Smooth muscle cell (in vitro differentiated cells): ENCODE measurements around the gene MAK. TPM values are rescaled to one million over a fixed set of nuclear protein-coding genes. Genes with fewer than 3 reads are reported as not detected.
"Not testable (repeated sequence)": the region's sequence is repeated elsewhere in the genome, so short reads cannot be mapped to it uniquely, and the experiment has no call there.

ENCODE experiments used
- DNase-seq: peaks from one replicate; lab custom pipeline; 2025; ENCODE audit not compliant: unreplicated experiment; lab: John Stamatoyannopoulos, UW
- H2AFZ ChIP-seq: fragments of 200-600 bp; sonication (generic); 2 replicates; pipeline ENCODE4 v1.6.0; 2016; ENCODE audit warnings: antibody characterized with exemption, low read depth, mild to moderate bottlenecking
- H3F3A ChIP-seq: fragments of 200-600 bp; sonication (generic); 2 replicates; pipeline ENCODE4 v1.6.0; 2017; ENCODE audit warnings: antibody characterized with exemption, low read depth
- H3K27ac ChIP-seq: fragments of 200-600 bp; sonication (generic); 2 replicates; pipeline ENCODE4 v1.5.1; 2016; ENCODE audit warnings: low read depth, mild to moderate bottlenecking
- H3K27me3 ChIP-seq: fragments of 200-600 bp; sonication (generic); 2 replicates; pipeline ENCODE4 v1.6.1; 2016; ENCODE audit warnings: low read depth, mild to moderate bottlenecking
- H3K36me3 ChIP-seq: fragments of 200-600 bp; sonication (generic); 2 replicates; pipeline ENCODE4 v1.5.1; 2016; ENCODE audit warnings: low read depth
- H3K4me1 ChIP-seq: fragments of 200-600 bp; sonication (generic); 2 replicates; pipeline ENCODE4 v1.5.1; 2016; ENCODE audit warnings: low read depth
- H3K4me2 ChIP-seq: fragments of 200-600 bp; sonication (generic); 2 replicates; pipeline ENCODE4 v1.6.0; 2016; ENCODE audit warnings: mild to moderate bottlenecking
- H3K4me3 ChIP-seq: fragments of 200-600 bp; sonication (generic); 2 replicates; pipeline ENCODE4 v1.5.1; 2016; ENCODE audit warnings: mild to moderate bottlenecking
- H3K79me2 ChIP-seq: fragments of 200-600 bp; sonication (generic); 2 replicates; pipeline ENCODE4 v1.6.0; 2016; ENCODE audit warnings: low read depth, mild to moderate bottlenecking
- H3K9ac ChIP-seq: fragments of 200-600 bp; sonication (generic); 2 replicates; pipeline ENCODE4 v1.6.0; 2016; ENCODE audit warnings: low read depth
- H3K9me3 ChIP-seq: fragments of 200-600 bp; sonication (generic); replicated peaks from 2 replicates; pipeline ENCODE4 v1.5.1; 2016; ENCODE audit warnings: low read depth
- H4K20me1 ChIP-seq: fragments of 200-600 bp; sonication (generic); 2 replicates; pipeline ENCODE4 v1.6.0; 2016; ENCODE audit warnings: low read depth
- CTCF ChIP-seq: fragments of 200-600 bp; sonication (generic); IDR thresholded peaks from 2 replicates; pipeline ENCODE4 v1.5.1; 2017; ENCODE audit warnings: borderline replicate concordance, mild to moderate bottlenecking, antibody characterized with exemption; ENCODE audit not compliant: insufficient read depth, poor library complexity, severe bottlenecking
- WGBS: methylation state at CpG from one replicate; pipeline ENCODE4 v1.1.7; 2016; ENCODE audit warnings: low lambda C conversion rate; 5-methylcytosine and 5-hydroxymethylcytosine counted together
- polyA plus RNA-seq: library from polyadenylated mRNA; unstranded; fragments of >200 nt; fragmentation: Nextera tagmentation; extraction: Ambion mirVana; gene quantifications from 2 replicates; pipeline ENCODE4 v1.2.1, GENCODE V29; 2016
- total RNA-seq: library from RNA; depleted of rRNA; stranded (reverse); fragments of >200 nt; gene quantifications from 2 replicates; pipeline ENCODE4 v1.2.3, GENCODE V29; 2014

The MAK gene
- total and polyA plus RNA-seq, 2 experiments from 2014 or later, result 0.07 TPM; not detected in 1

GRCh38 chr6:10861086-10861485, 22.7 kb upstream of the MAK start:
- Histone ChIP-seq H2AFZ (no peak overlapping the region), H4K20me1 (no peaks in the 10 kb centered on the region), H3K36me3 (no peaks in the 10 kb centered on the region), H3K4me3 (no peak overlapping the region), H3K9me3 (no peaks in the 10 kb centered on the region), H3K27ac (no peak overlapping the region), H3K9ac (no peak overlapping the region), H3K4me1 (no peaks in the 10 kb centered on the region), H3F3A (no peaks in the 10 kb centered on the region), H3K79me2 (no peaks in the 10 kb centered on the region), H3K27me3 (no peaks in the 10 kb centered on the region), H3K4me2 (no peak overlapping the region)
- no peak for DNase-seq
- 95% methylated on average over 2 of the region's 2 CpGs for WGBS
- no peak for TF ChIP-seq CTCF

GRCh38 chr6:10857259-10857658, 18.9 kb upstream of the MAK start:
- Histone ChIP-seq H2AFZ (no peak overlapping the region), H3K4me3 (no peak overlapping the region), H3K9ac (no peak overlapping the region), H3K79me2 (no peaks in the 10 kb centered on the region), H3K4me2 (no peak overlapping the region), H3K27ac (no peak overlapping the region), H4K20me1 (no peaks in the 10 kb centered on the region), H3K9me3 (peaks cover 7% of the 10 kb centered on the region), H3K4me1 (no peaks in the 10 kb centered on the region), H3F3A (no peaks in the 10 kb centered on the region), H3K36me3 (no peaks in the 10 kb centered on the region), H3K27me3 (no peaks in the 10 kb centered on the region)
- WGBS, result 95% methylated on average over 2 of the region's 2 CpGs
- no peak for TF ChIP-seq CTCF
- no peak for DNase-seq

- TF ChIP-seq CTCF, result no peak
- Histone ChIP-seq H3K27ac (no peak overlapping the region), H4K20me1 (no peaks in the 10 kb centered on the region), H3K4me1 (no peaks in the 10 kb centered on the region), H3K9me3 (peaks cover 7% of the 10 kb centered on the region), H3K9ac (no peak overlapping the region), H3K79me2 (no peaks in the 10 kb centered on the region), H3K27me3 (no peaks in the 10 kb centered on the region), H3F3A (no peaks in the 10 kb centered on the region), H3K4me3 (no peak overlapping the region), H3K36me3 (no peaks in the 10 kb centered on the region), H2AFZ (no peak overlapping the region), H3K4me2 (no peak overlapping the region)
- DNase-seq, result no peak
- 78% methylated on average over 6 of the region's 7 CpGs for WGBS
Measured at GRCh38 chr6:10854922-10855632, 16.7 kb upstream of the MAK start.

- not testable (repeated sequence) for H2AFZ ChIP-seq, H3K4me1 ChIP-seq, H3F3A ChIP-seq, H3K79me2 ChIP-seq, H3K9me3 ChIP-seq, H3K36me3 ChIP-seq, H3K4me3 ChIP-seq, H3K27ac ChIP-seq, H4K20me1 ChIP-seq, H3K27me3 ChIP-seq, H3K9ac ChIP-seq, H3K4me2 ChIP-seq, DNase-seq
- 88% methylated on average over 6 of the region's 6 CpGs for WGBS
Measured at GRCh38 chr6:10853849-10854300, 15.5 kb upstream of the MAK start.
